H1 (cell line): ENCODE results near the gene GFRA3. TPM values are rescaled to one million over a fixed set of nuclear protein-coding genes. Genes with fewer than 3 reads are reported as not detected.

Source experiments
- CTCF ChIA-PET: fragments of 300-600 bp; sonication (Branson Sonifier 250); formaldehyde crosslinking; loops from one replicate; lab custom pipeline; 2021; ENCODE audit not compliant: partially characterized antibody; lab: Charles Lee
- POLR2A ChIA-PET: fragments of 300-600 bp; sonication (Branson Sonifier 250); formaldehyde crosslinking; loops from one replicate; lab custom pipeline; 2021; ENCODE audit warnings: inconsistent platforms; ENCODE audit not compliant: partially characterized antibody; lab: Charles Lee
- DNase-seq, 2 experiments: peaks; one replicate each; pipeline versions ENCODE4 v3.0.0 to v3.0.0-alpha.2; 2010 to 2022; ENCODE audit warnings: low spot score in 2 of 2, low read depth in 1 of 2, mixed read lengths in 1 of 2
- FAIRE-seq: peaks from 2 replicates; lab custom pipeline; 2011; peaks lifted over from hg19 to GRCh38; lab: Jason Lieb, UNC
- H2AFZ ChIP-seq: 2 replicates; pipeline ENCODE4 v1.8.1; 2012; ENCODE audit warnings: low read length, inconsistent platforms
- H2AK5ac ChIP-seq: 2 replicates; pipeline ENCODE4 v1.6.1; 2013; ENCODE audit warnings: low read depth, low read length
- H2BK120ac ChIP-seq: replicated peaks from 2 replicates; pipeline ENCODE3; 2013; ENCODE audit warnings: low read depth, low read length, inconsistent platforms
- H2BK12ac ChIP-seq: 2 replicates; pipeline ENCODE4 v1.6.1; 2013; ENCODE audit warnings: low read depth, low read length
- H2BK15ac ChIP-seq: 2 replicates; pipeline ENCODE4 v1.6.1; 2013; ENCODE audit warnings: low read length
- H2BK20ac ChIP-seq: 2 replicates; pipeline ENCODE4 v1.6.1; 2013; ENCODE audit warnings: low read length
- H2BK5ac ChIP-seq: 2 replicates; pipeline ENCODE4 v1.6.1; 2013; ENCODE audit warnings: low read depth, low read length
- H3K14ac ChIP-seq: 2 replicates; pipeline ENCODE4 v1.6.1; 2013; ENCODE audit warnings: inconsistent platforms; ENCODE audit not compliant: insufficient read length
- H3K18ac ChIP-seq: 2 replicates; pipeline ENCODE4 v1.6.1; 2013; ENCODE audit warnings: low read length; ENCODE audit errors: extremely low read depth
- H3K23ac ChIP-seq: 2 replicates; pipeline ENCODE4 v1.6.1; 2013; ENCODE audit warnings: inconsistent platforms; ENCODE audit not compliant: insufficient read length
- H3K23me2 ChIP-seq: 2 replicates; pipeline ENCODE4 v1.6.1; 2013; ENCODE audit warnings: low read depth, low read length
- H3K27ac ChIP-seq: 2 replicates; pipeline ENCODE4 v1.6.1; 2011; ENCODE audit warnings: low read depth, low read length, inconsistent platforms
- H3K27me3 ChIP-seq, 4 experiments: replicated peaks in 1 of 4; 1 replicate in 1 of 4; 2 replicates in 3 of 4; pipeline versions ENCODE4 v1.6.1 to v1.8.1; 2011 to 2013; ENCODE audit warnings: low read length in 3 of 4, mild to moderate bottlenecking in 3 of 4, inconsistent platforms in 2 of 4, mixed read lengths in 2 of 4, moderate library complexity in 1 of 4; ENCODE audit not compliant: control insufficient read depth in 3 of 4, insufficient read depth in 3 of 4; ENCODE audit errors: extremely low read depth in 1 of 4
- H3K36me3 ChIP-seq, 4 experiments: 2 replicates each; pipeline versions ENCODE4 v1.6.1 to v1.8.1; 2011 to 2013; ENCODE audit warnings: mild to moderate bottlenecking in 4 of 4, low read length in 3 of 4, moderate library complexity in 2 of 4, control low read depth in 1 of 4, inconsistent platforms in 1 of 4; ENCODE audit not compliant: insufficient read depth in 4 of 4, control insufficient read depth in 2 of 4
- H3K4ac ChIP-seq: replicated peaks from 2 replicates; pipeline ENCODE3; 2013; ENCODE audit warnings: low read length, low read depth, mixed read lengths, inconsistent platforms; ENCODE audit not compliant: insufficient read length
- H3K4me1 ChIP-seq, 4 experiments: replicated peaks in 1 of 4; 1 replicate in 1 of 4; 2 replicates in 3 of 4; pipeline versions ENCODE4 v1.6.1 to v1.8.1; 2011 to 2013; ENCODE audit warnings: low read length in 3 of 4, inconsistent platforms in 2 of 4, mixed read lengths in 1 of 4; ENCODE audit not compliant: insufficient read depth in 4 of 4, control insufficient read depth in 3 of 4
- H3K4me2 ChIP-seq, 2 experiments: 2 replicates each; pipeline versions ENCODE4 v1.6.1 to v1.8.1; 2011 to 2013; ENCODE audit warnings: low read depth in 2 of 2, low read length in 2 of 2, control low read depth in 1 of 2, inconsistent platforms in 1 of 2, mild to moderate bottlenecking in 1 of 2; ENCODE audit not compliant: insufficient read depth in 1 of 2
- H3K4me3 ChIP-seq, 4 experiments: fragments of 200-600, 300-600 bp in 1 of 4; sonication (generic), shearing (Covaris generic), sonication (Bioruptor Twin) in 1 of 4; 2 replicates each; pipeline versions ENCODE4 v1.5.1 to v1.8.1; 2011 to 2016; ENCODE audit warnings: low read length in 4 of 4, low read depth in 3 of 4, control low read depth in 2 of 4, inconsistent platforms in 2 of 4, mild to moderate bottlenecking in 2 of 4, mixed read lengths in 1 of 4, moderate library complexity in 1 of 4; ENCODE audit not compliant: insufficient read depth in 2 of 4; ENCODE audit errors: extremely low read depth in 1 of 4
- H3K56ac ChIP-seq: replicated peaks from 2 replicates; pipeline ENCODE3; 2013; ENCODE audit warnings: low read depth, mild to moderate bottlenecking, mixed read lengths, low read length, inconsistent platforms; ENCODE audit not compliant: insufficient read length
- H3K79me1 ChIP-seq: 2 replicates; pipeline ENCODE4 v1.6.1; 2013; ENCODE audit warnings: low read depth, low read length, control low read depth
- H3K79me2 ChIP-seq, 2 experiments: 2 replicates each; pipeline versions ENCODE4 v1.6.1 to v1.8.1; 2012 to 2013; ENCODE audit warnings: low read length in 2 of 2, mild to moderate bottlenecking in 2 of 2, inconsistent platforms in 1 of 2; ENCODE audit not compliant: insufficient read depth in 2 of 2, control insufficient read depth in 1 of 2
- H3K9ac ChIP-seq, 4 experiments: replicated peaks in 1 of 4; 1 replicate in 1 of 4; 2 replicates in 3 of 4; pipeline versions ENCODE4 v1.6.1 to v1.8.1; 2011 to 2013; ENCODE audit warnings: low read depth in 3 of 4, low read length in 3 of 4, control low read depth in 2 of 4, mild to moderate bottlenecking in 2 of 4, moderate library complexity in 2 of 4, inconsistent platforms in 1 of 4; ENCODE audit errors: extremely low read depth in 1 of 4
- H3K9me3 ChIP-seq, 2 experiments: 2 replicates each; pipeline versions ENCODE4 v1.6.1 to v1.8.1; 2012 to 2013; ENCODE audit warnings: mild to moderate bottlenecking in 2 of 2, moderate library complexity in 2 of 2, control low read depth in 1 of 2, inconsistent platforms in 1 of 2, low read depth in 1 of 2, low read length in 1 of 2, mixed read lengths in 1 of 2; ENCODE audit not compliant: insufficient read depth in 2 of 2
- H4K20me1 ChIP-seq, 2 experiments: replicated peaks in 1 of 2; 2 replicates each; pipeline versions ENCODE3 to v1.8.1; 2011 to 2013; ENCODE audit warnings: inconsistent platforms in 2 of 2, low read length in 2 of 2, mild to moderate bottlenecking in 1 of 2; ENCODE audit not compliant: insufficient read depth in 2 of 2, control insufficient read depth in 1 of 2
- H4K5ac ChIP-seq: 2 replicates; pipeline ENCODE4 v1.6.1; 2013; ENCODE audit warnings: low read length, low read depth, mixed read lengths, inconsistent platforms; ENCODE audit not compliant: insufficient read length
- H4K8ac ChIP-seq: 2 replicates; pipeline ENCODE4 v1.8.0; 2013; ENCODE audit warnings: mild to moderate bottlenecking, moderate library complexity, low read length, inconsistent platforms; ENCODE audit not compliant: insufficient read depth; ENCODE audit errors: extremely low read depth
- H4K91ac ChIP-seq: replicated peaks from 2 replicates; pipeline ENCODE3; 2013; ENCODE audit warnings: low read length, mixed read lengths, inconsistent platforms; ENCODE audit not compliant: insufficient read length
- KDM5A ChIP-seq: fragments of 200-600 bp; IDR thresholded peaks from 2 replicates; pipeline ENCODE4 v1.7.1; 2012; ENCODE audit warnings: mild to moderate bottlenecking, low read length, inconsistent platforms, mixed read lengths
- WGBS, 2 experiments: shearing (Covaris generic) in 1 of 2; methylation state at CpG; one replicate each; pipeline versions ENCODE4 v1.1.6 to v1.1.7; 2013 to 2015; ENCODE audit warnings: low lambda C conversion rate in 2 of 2, mixed read lengths in 2 of 2, inconsistent platforms in 1 of 2, low coverage in 1 of 2, missing lambda C conversion rate in 1 of 2; ENCODE audit not compliant: insufficient replicate concordance in 2 of 2, insufficient coverage in 1 of 2, insufficient read length in 1 of 2; ENCODE audit errors: extremely low coverage in 1 of 2, missing lambda C conversion rate in 1 of 2; 5-methylcytosine and 5-hydroxymethylcytosine counted together
- polyA plus RNA-seq, 7 experiments: library from polyadenylated mRNA; depleted of rRNA in 3 of 7; stranded (reverse) in 5 of 7; unstranded in 2 of 7; fragments of >200 nt in 5 of 7; fragments of 200-250 nt in 2 of 7; gene quantifications; 1 replicate in 5 of 7; 2 replicates in 1 of 7; 4 replicates in 1 of 7; pipeline versions ENCODE4 v1.2.1 to v1.2.3, GENCODE V29; 2011 to 2013; ENCODE audit warnings: missing spikeins in 2 of 7, mixed read lengths in 2 of 7
- total RNA-seq: library from RNA; stranded (reverse); fragmentation: NEBNext Ultra II Directional; extraction: Animal tissue kit (Norgen Biotek cat#: 25700); gene quantifications from 2 replicates; pipeline ENCODE4 v1.2.1, GENCODE V29; 2021

The GFRA3 gene
- total and polyA plus RNA-seq, 2 of the 8 experiments (the other 6 are each of a cell fraction or from before 2014, with no cell fraction given), result 0.88 to 3.4 TPM

DNA sequence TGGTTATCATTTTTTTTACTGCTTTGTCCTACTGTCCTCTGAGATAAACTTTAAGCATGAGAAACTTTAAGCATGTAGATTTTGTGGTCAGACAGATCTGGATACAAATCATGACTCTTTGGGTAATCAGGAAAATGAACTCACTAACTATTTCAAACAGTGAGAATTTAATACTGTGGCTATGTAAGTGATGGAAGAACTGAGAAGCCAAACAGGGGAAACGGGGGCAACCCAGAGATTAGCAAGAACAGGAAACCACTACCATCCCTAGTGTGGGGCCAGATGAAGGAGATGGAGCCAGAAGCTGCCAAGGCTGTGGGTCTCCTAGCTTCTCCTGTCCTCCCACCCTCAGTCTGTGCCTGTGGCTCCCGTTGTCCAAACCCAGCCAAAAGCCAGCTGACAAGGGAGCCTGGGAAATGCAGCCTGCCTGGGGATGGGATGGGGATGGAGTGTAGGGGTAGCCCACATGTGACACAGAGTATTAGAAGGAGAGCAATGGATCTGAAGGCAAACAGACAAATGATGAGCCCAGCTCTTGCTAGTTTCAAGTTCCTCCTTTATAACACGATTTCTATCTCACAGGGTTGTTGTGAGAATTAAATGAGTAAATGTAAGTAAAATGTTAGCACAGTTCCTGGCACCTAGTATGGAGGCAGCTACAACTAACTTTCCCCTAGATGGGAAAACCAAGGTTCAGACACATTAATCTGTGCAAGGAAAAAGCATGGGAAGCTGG is 33.6 kb downstream of the GFRA3 start:
- Histone ChIP-seq H3K4me1 (peaks cover 0 to 5% (median 3%) of the 10 kb centered on the region in 4 experiments; a peak in 5 of 7 replicates), H2AK5ac (no peak overlapping the region), H3K36me3 (no peaks in the 10 kb centered on the region), H2BK20ac (no peak overlapping the region), H3K4me3 (no peak overlapping the region), H3K9ac (no peak overlapping the region), H2BK15ac (no peak overlapping the region), H4K5ac (no peak overlapping the region), H3K79me2 (no peaks in the 10 kb centered on the region), H2BK5ac (no peak overlapping the region), H2AFZ (0 out of 2 replicates have a peak overlapping the region, but pooled peaks have one; percentile 26), H3K27ac (no peak overlapping the region), H4K8ac (no peak overlapping the region), H3K23me2 (peaks cover 5% of the 10 kb centered on the region), H3K14ac (no peak overlapping the region), H3K27me3 (peaks cover 9 to 26% (median 23%) of the 10 kb centered on the region in 4 experiments), H3K4ac (no peak overlapping the region), H2BK12ac (no peak overlapping the region), H3K79me1 (no peaks in the 10 kb centered on the region), H3K23ac (no peak overlapping the region), H3K56ac (no peak overlapping the region), H4K91ac (no peak overlapping the region), H3K9me3 (no peaks in the 10 kb centered on the region), H3K18ac (no peak overlapping the region), H3K4me2 (peak overlapping the region; percentile 64 to 92; a peak in 2 of 4 replicates), H2BK120ac (no peak overlapping the region), H4K20me1 (no peaks in the 10 kb centered on the region)
- CTCF ChIA-PET, result interaction anchor here (0.6 to 11.8 kb wide), 3 partner anchors 11 to 24 kb away, joined by 3 to 112 read pairs (median 19); no protein-coding TSS in a partner anchor
- POLR2A ChIA-PET, result interaction anchor here (1.6 to 2.2 kb wide), 2 partner anchors 12 to 28 kb away, joined by 3 to 9 read pairs; partner anchors contain the start of gene CDC23
- no peak for DNase-seq
- no peak for FAIRE-seq
- WGBS, 2 experiments, result 84% methylated on average over 3 of the region's 3 CpGs; no CpG with 5 or more reads in 1 of the 2 experiments
- TF ChIP-seq KDM5A, result no peak
